GM12878 (cell line): Measurements from ENCODE around the gene VANGL1. TPM values are rescaled to one million over a fixed set of nuclear protein-coding genes. Genes with fewer than 3 reads are reported as not detected.

Experiments used
- ATAC-seq: fragments of 200-7000 bp; cut with Tn5 transposase; 3 replicates; pipeline ENCODE4 v1.9.1; 2020; ENCODE audit warnings: mild to moderate bottlenecking, moderate library complexity
- BruUV-seq: library from RNA; stranded (reverse); fragments of 400-500 nt; replicated peaks from 2 replicates; lab custom pipeline; 2021; lab: Mats Ljungman, UMichigan
- CTCF ChIA-PET: fragments of 300-600 bp; sonication (Branson Sonifier 250); formaldehyde crosslinking; extraction: SDS; loops from one replicate; lab custom pipeline; 2021; ENCODE audit warnings: inconsistent platforms; lab: Yijun Ruan, JAX
- POLR2A ChIA-PET: fragments of 350-600 bp; formaldehyde crosslinking; extraction: SDS; loops from one replicate; lab custom pipeline; 2021; ENCODE audit warnings: inconsistent platforms; lab: Charles Lee
- RAD21 ChIA-PET: fragments of 300-600 bp; sonication (Branson Sonifier 250); formaldehyde crosslinking; loops from one replicate; lab custom pipeline; 2023; ENCODE audit warnings: antibody characterized with exemption; ENCODE audit not compliant: unreplicated experiment; lab: Charles Lee
- SMC1A ChIA-PET: fragments of 300-600 bp; sonication (Branson Sonifier 250); formaldehyde crosslinking; loops from one replicate; lab custom pipeline; 2023; ENCODE audit not compliant: unreplicated experiment, uncharacterized antibody; lab: Charles Lee
- DNase-seq: peaks from one replicate; pipeline ENCODE4 v3.0.0-alpha.2; 2011; ENCODE audit warnings: low read depth, low spot score
- FAIRE-seq: peaks from 3 replicates; lab custom pipeline; 2011; peaks lifted over from hg19 to GRCh38; lab: Jason Lieb, UNC
- H2AFZ ChIP-seq: 2 replicates; pipeline ENCODE4 v1.6.0; 2011; ENCODE audit warnings: low read depth, low read length, control low read depth; ENCODE audit not compliant: control insufficient read depth
- H3K27ac ChIP-seq: 2 replicates; pipeline ENCODE4 v1.5.1; 2011; ENCODE audit warnings: control low read depth; ENCODE audit not compliant: control insufficient read depth, insufficient read depth
- H3K27me3 ChIP-seq, 2 experiments: replicated peaks in 1 of 2; 2 replicates each; pipeline versions ENCODE4 v1.6.0 to v1.6.1; 2011; ENCODE audit warnings: low read length in 1 of 2; ENCODE audit not compliant: control insufficient read depth in 2 of 2, insufficient read depth in 2 of 2
- H3K36me3 ChIP-seq, 2 experiments: 2 replicates each; pipeline ENCODE4 v1.5.1; 2011; ENCODE audit warnings: low read length in 1 of 2; ENCODE audit not compliant: control insufficient read depth in 2 of 2, insufficient read depth in 2 of 2
- H3K4me1 ChIP-seq: 2 replicates; pipeline ENCODE4 v1.6.1; 2011; ENCODE audit warnings: mild to moderate bottlenecking, low read length, moderate library complexity, mixed read lengths; ENCODE audit not compliant: control insufficient read depth, insufficient read depth
- H3K4me2 ChIP-seq: 2 replicates; pipeline ENCODE4 v1.6.0; 2011; ENCODE audit warnings: control low read depth; ENCODE audit not compliant: control insufficient read depth, insufficient read depth
- H3K4me3 ChIP-seq: fragments of 200-600 bp; sonication (generic); 2 replicates; pipeline ENCODE4 v1.5.1; 2016
- H3K79me2 ChIP-seq: 2 replicates; pipeline ENCODE4 v1.6.0; 2011; ENCODE audit warnings: low read length; ENCODE audit not compliant: control insufficient read depth, insufficient read depth
- H3K9ac ChIP-seq: 2 replicates; pipeline ENCODE4 v1.8.0; 2011; ENCODE audit warnings: low read length, control low read depth, mixed read lengths; ENCODE audit not compliant: control insufficient read depth, insufficient read depth
- H3K9me3 ChIP-seq: replicated peaks from 3 replicates; pipeline ENCODE4 v1.5.1; 2011; ENCODE audit warnings: mild to moderate bottlenecking, low read length; ENCODE audit not compliant: control insufficient read depth, insufficient read depth
- H4K20me1 ChIP-seq: 2 replicates; pipeline ENCODE4 v1.6.0; 2011; ENCODE audit not compliant: control insufficient read depth, insufficient read depth
- CHD1 ChIP-seq: IDR thresholded peaks from 2 replicates; pipeline ENCODE4 v1.6.1; 2012; ENCODE audit warnings: low read depth, low read length, improper control_type of control experiment
- CREB1 ChIP-seq: IDR thresholded peaks from 2 replicates; pipeline ENCODE4 v1.6.1; 2012; ENCODE audit warnings: low read depth, mild to moderate bottlenecking, inconsistent platforms
- FOS ChIP-seq: IDR thresholded peaks from 3 replicates; pipeline ENCODE4 v1.6.1; 2011; ENCODE audit warnings: borderline replicate concordance; ENCODE audit not compliant: insufficient read length; ENCODE audit errors: extremely low read depth
- FOXM1 ChIP-seq: IDR thresholded peaks from 2 replicates; pipeline ENCODE4 v1.6.1; 2012; ENCODE audit warnings: low read depth, mild to moderate bottlenecking, inconsistent platforms, low read length, moderate library complexity
- GATAD2B ChIP-seq: fragments of 450-650 bp; conservative IDR thresholded peaks from 2 replicates; pipeline ENCODE4 v1.6.1; 2017; ENCODE audit warnings: low read depth, mild to moderate bottlenecking, moderate library complexity
- JUNB ChIP-seq: IDR thresholded peaks from 2 replicates; pipeline ENCODE4 v1.6.1; 2016; ENCODE audit warnings: antibody characterized with exemption, mild to moderate bottlenecking
- MYB ChIP-seq: fragments of 150-350 bp; IDR thresholded peaks from 2 replicates; pipeline ENCODE4 v1.6.1; 2014; ENCODE audit warnings: mild to moderate bottlenecking, low read depth, low read length, borderline replicate concordance
- NR2C1 ChIP-seq: fragments of 450-650 bp; IDR thresholded peaks from 2 replicates; pipeline ENCODE4 v1.6.1; 2017; ENCODE audit warnings: antibody characterized with exemption, mild to moderate bottlenecking, moderate library complexity
- PML ChIP-seq: IDR thresholded peaks from 2 replicates; pipeline ENCODE4 v1.6.1; 2012; ENCODE audit warnings: low read length, inconsistent platforms
- RAD21 ChIP-seq: IDR thresholded peaks from 2 replicates; pipeline ENCODE4 v1.6.1; 2011; ENCODE audit warnings: mild to moderate bottlenecking, low read depth, low read length, moderate library complexity; ENCODE audit not compliant: insufficient read depth
- RCOR1 ChIP-seq: conservative IDR thresholded peaks from 2 replicates; pipeline ENCODE4 v1.6.1; 2012; ENCODE audit warnings: low read depth, low read length, improper control_type of control experiment
- SIN3A ChIP-seq: IDR thresholded peaks from 2 replicates; pipeline ENCODE4 v1.6.1; 2012; ENCODE audit warnings: low read depth, low read length, improper control_type of control experiment
- YY1 ChIP-seq: IDR thresholded peaks from 2 replicates; pipeline ENCODE4 v1.6.1; 2011; ENCODE audit warnings: low read depth, mild to moderate bottlenecking, low read length
- ZNF622 ChIP-seq: fragments of 450-650 bp; IDR thresholded peaks from 2 replicates; pipeline ENCODE4 v1.6.1; 2017; ENCODE audit warnings: mild to moderate bottlenecking, inconsistent platforms
- WGBS: methylation state at CpG from one replicate; pipeline ENCODE4 v1.1.6; 2016; ENCODE audit warnings: low lambda C conversion rate; ENCODE audit not compliant: insufficient replicate concordance, insufficient coverage; ENCODE audit errors: missing lambda C conversion rate; 5-methylcytosine and 5-hydroxymethylcytosine counted together
- in situ Hi-C: fragments of 300-500 bp; cut with MboI; formaldehyde crosslinking; loops from 9 replicates; pipeline ENCODE4 v1.14.3; 2018; ENCODE audit warnings: mixed read lengths
- intact Hi-C: fragments of 100-400 bp; cut with micrococcal nuclease; formaldehyde crosslinking; loops from one replicate; pipeline ENCODE4 v1.14.2; 2022; ENCODE audit not compliant: unreplicated experiment
- polyA plus RNA-seq, 11 experiments: library from polyadenylated mRNA; depleted of rRNA in 4 of 11; unstranded in 6 of 11; stranded (reverse) in 5 of 11; fragments of >200 nt; fragmentation: Nextera tagmentation in 4 of 11; fragmentation: Illumina TruSeq in 1 of 11; extraction: Ambion mirVana in 4 of 11; extraction: Trizol in 1 of 11; gene quantifications; 1 replicate in 1 of 11; 2 replicates in 10 of 11; pipeline versions ENCODE4 v1.2.1 to v1.2.3, GENCODE V29; 2011 to 2016; ENCODE audit warnings: inconsistent platforms in 2 of 11, missing spikeins in 2 of 11, low read depth in 1 of 11
- total RNA-seq, 4 experiments: library from RNA; depleted of rRNA in 3 of 4; stranded (reverse); fragments of >200 nt in 3 of 4; fragmentation: Illumina TruSeq in 1 of 4; extraction: Trizol in 1 of 4; gene quantifications; 2 replicates each; pipeline versions ENCODE4 v1.2.1 to v1.2.3, GENCODE V29; 2013 to 2021
- TF ChIP-seq, protein P1 (sequence below): IDR thresholded peaks from 2 replicates; pipeline ENCODE4 v1.6.1; 2011; ENCODE audit warnings: mild to moderate bottlenecking, low read depth, low read length, moderate library complexity; ENCODE audit not compliant: insufficient replicate concordance
- TF ChIP-seq, protein P2 (sequence below): IDR thresholded peaks from 2 replicates; pipeline ENCODE4 v1.6.1; 2012; ENCODE audit warnings: mild to moderate bottlenecking, low read depth, low read length

Gene VANGL1
- total and polyA plus RNA-seq, 10 of the 15 experiments (the other 5 are each of a cell fraction or from before 2014, with no cell fraction given) = 0.71 to 12.9 (median 6.3) TPM

DNA sequence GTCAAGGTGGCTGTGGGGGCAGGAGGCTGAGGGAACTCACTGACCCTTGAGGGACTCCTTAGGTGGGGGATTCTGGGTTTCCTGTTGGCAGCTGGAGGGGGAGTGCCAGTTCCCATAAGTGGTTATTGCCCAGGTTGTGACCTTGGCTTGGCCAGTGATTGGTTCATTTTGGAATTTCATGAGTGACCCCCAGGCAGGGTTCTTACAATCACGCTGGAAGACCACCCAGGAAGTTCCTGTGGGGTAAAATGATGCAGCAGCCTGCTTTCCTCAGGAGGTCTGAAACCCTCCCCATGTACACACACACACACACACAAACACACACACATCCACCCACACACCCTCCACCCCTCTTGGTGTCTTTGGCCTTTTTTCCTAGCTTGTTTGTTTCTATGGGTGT, 16.9 kb downstream of the VANGL1 start:
- ChIA-PET SMC1A (interaction anchor here (1.8 kb wide), 1 partner anchor 48 kb away, joined by 7 read pairs; no protein-coding TSS in a partner anchor), CTCF (interaction anchor here (0.8 kb wide), 1 partner anchor 13 kb away, joined by 3 read pairs; no protein-coding TSS in a partner anchor), POLR2A (no interaction called here), RAD21 (no interaction called here)
- H3K79me2 ChIP-seq = no peaks in the 10 kb centered on the region
- H3K4me2 ChIP-seq = no peak overlapping the region
- no peaks in the 10 kb centered on the region for H4K20me1 ChIP-seq
- DNase-seq (no peak), ATAC-seq (no peak), FAIRE-seq (no peak)
- H3K9ac ChIP-seq = no peak overlapping the region
- H3K4me3 ChIP-seq = no peak overlapping the region
- BruUV-seq = no TSS peak
- intact Hi-C loops (no loop called here), in situ Hi-C loops (no loop called here)
- peaks cover 6% of the 10 kb centered on the region in 2 experiments for H3K36me3 ChIP-seq
- H3K4me1 ChIP-seq = peaks cover 7% of the 10 kb centered on the region
- no peaks in the 10 kb centered on the region for H3K27me3 ChIP-seq
- no peak overlapping the region for H2AFZ ChIP-seq
- no peaks in the 10 kb centered on the region; the same call in 2 of the 3 replicates for H3K9me3 ChIP-seq
- no peak overlapping the region for H3K27ac ChIP-seq
- WGBS = 100% methylated on average over 1 of the region's 1 CpG
- TF ChIP-seq CHD1 (no peak), NR2C1 (no peak), RAD21 (no peak), CREB1 (no peak), PML (no peak), SIN3A (no peak), JUNB (no peak), FOS (no peak), GATAD2B (no peak), YY1 (no peak), MYB (no peak), FOXM1 (no peak), ZNF622 (no peak), RCOR1 (no peak)
- TF ChIP-seq, protein P1, sequence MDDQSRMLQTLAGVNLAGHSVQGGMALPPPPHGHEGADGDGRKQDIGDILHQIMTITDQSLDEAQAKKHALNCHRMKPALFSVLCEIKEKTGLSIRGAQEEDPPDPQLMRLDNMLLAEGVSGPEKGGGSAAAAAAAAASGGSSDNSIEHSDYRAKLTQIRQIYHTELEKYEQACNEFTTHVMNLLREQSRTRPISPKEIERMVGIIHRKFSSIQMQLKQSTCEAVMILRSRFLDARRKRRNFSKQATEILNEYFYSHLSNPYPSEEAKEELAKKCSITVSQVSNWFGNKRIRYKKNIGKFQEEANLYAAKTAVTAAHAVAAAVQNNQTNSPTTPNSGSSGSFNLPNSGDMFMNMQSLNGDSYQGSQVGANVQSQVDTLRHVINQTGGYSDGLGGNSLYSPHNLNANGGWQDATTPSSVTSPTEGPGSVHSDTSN = no peak
- TF ChIP-seq, protein P2, sequence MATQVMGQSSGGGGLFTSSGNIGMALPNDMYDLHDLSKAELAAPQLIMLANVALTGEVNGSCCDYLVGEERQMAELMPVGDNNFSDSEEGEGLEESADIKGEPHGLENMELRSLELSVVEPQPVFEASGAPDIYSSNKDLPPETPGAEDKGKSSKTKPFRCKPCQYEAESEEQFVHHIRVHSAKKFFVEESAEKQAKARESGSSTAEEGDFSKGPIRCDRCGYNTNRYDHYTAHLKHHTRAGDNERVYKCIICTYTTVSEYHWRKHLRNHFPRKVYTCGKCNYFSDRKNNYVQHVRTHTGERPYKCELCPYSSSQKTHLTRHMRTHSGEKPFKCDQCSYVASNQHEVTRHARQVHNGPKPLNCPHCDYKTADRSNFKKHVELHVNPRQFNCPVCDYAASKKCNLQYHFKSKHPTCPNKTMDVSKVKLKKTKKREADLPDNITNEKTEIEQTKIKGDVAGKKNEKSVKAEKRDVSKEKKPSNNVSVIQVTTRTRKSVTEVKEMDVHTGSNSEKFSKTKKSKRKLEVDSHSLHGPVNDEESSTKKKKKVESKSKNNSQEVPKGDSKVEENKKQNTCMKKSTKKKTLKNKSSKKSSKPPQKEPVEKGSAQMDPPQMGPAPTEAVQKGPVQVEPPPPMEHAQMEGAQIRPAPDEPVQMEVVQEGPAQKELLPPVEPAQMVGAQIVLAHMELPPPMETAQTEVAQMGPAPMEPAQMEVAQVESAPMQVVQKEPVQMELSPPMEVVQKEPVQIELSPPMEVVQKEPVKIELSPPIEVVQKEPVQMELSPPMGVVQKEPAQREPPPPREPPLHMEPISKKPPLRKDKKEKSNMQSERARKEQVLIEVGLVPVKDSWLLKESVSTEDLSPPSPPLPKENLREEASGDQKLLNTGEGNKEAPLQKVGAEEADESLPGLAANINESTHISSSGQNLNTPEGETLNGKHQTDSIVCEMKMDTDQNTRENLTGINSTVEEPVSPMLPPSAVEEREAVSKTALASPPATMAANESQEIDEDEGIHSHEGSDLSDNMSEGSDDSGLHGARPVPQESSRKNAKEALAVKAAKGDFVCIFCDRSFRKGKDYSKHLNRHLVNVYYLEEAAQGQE = no peak
